GM19193 (cell line): ENCODE results near the gene CASQ1.

Experiments
- POLR2A ChIP-seq: IDR thresholded peaks from 4 replicates; pipeline ENCODE4 v1.6.1; 2011; ENCODE audit not compliant: insufficient read depth, insufficient read length; ENCODE audit errors: extremely low read depth

CASQ1 gene

GRCh38 chr1:160221089-160221488 lies 30.7 kb downstream of the CASQ1 start:
- TF ChIP-seq POLR2A: no peak

- no peak for TF ChIP-seq POLR2A
These were observed 32.2 kb downstream of the CASQ1 start for GRCh38 chr1:160222546-160222945.

GRCh38 chr1:160224606-160225005 lies 34.2 kb downstream of the CASQ1 start:
- TF ChIP-seq POLR2A: no peak

- no peak for TF ChIP-seq POLR2A
These were observed 35.0 kb downstream of the CASQ1 start for GRCh38 chr1:160225345-160225744.

GRCh38 chr1:160226623-160227022 lies 36.2 kb downstream of the CASQ1 start:
- no peak for TF ChIP-seq POLR2A

GRCh38 chr1:160227034-160227433 lies 36.7 kb downstream of the CASQ1 start:
- no peak for TF ChIP-seq POLR2A

- no peak for TF ChIP-seq POLR2A
These were observed 37.2 kb downstream of the CASQ1 start for GRCh38 chr1:160227561-160227960.

GRCh38 chr1:160228431-160228830 lies 38.1 kb downstream of the CASQ1 start:
- no peak for TF ChIP-seq POLR2A

GRCh38 chr1:160232911-160233310 lies 42.5 kb downstream of the CASQ1 start:
- no peak for TF ChIP-seq POLR2A

- TF ChIP-seq POLR2A: no peak
These were observed 46.4 kb downstream of the CASQ1 start for GRCh38 chr1:160236806-160237205.

- no peak for TF ChIP-seq POLR2A
These were observed 47.2 kb downstream of the CASQ1 start for GRCh38 chr1:160237558-160237957.

GRCh38 chr1:160238408-160238807 lies 48.0 kb downstream of the CASQ1 start:
- no peak for TF ChIP-seq POLR2A

GRCh38 chr1:160239582-160240299 lies 49.4 kb downstream of the CASQ1 start:
- no peak for TF ChIP-seq POLR2A

GRCh38 chr1:160243767-160244166 lies 53.4 kb downstream of the CASQ1 start:
- TF ChIP-seq POLR2A: no peak

- TF ChIP-seq POLR2A: no peak
These were observed 53.8 kb downstream of the CASQ1 start for GRCh38 chr1:160244209-160244608.

- TF ChIP-seq POLR2A: no peak
These were observed 55.1 kb downstream of the CASQ1 start for GRCh38 chr1:160245434-160245833.

GRCh38 chr1:160247053-160247452 lies 56.7 kb downstream of the CASQ1 start:
- no peak for TF ChIP-seq POLR2A
